Epithelial cell of esophagus (primary cell): Measurements from ENCODE around the gene GPC4.

Experiments used
- DNase-seq: peaks from one replicate; pipeline ENCODE4 v3.0.0; 2010; ENCODE audit warnings: low read depth
- H3K4me3 ChIP-seq: 2 replicates; pipeline ENCODE4 v1.5.1; 2011; ENCODE audit warnings: mild to moderate bottlenecking, low read length, control low read depth
- CTCF ChIP-seq: IDR thresholded peaks from 2 replicates; pipeline ENCODE4 v1.5.1; 2011; ENCODE audit warnings: low read depth, mild to moderate bottlenecking, low read length, control low read depth, inconsistent platforms; ENCODE audit not compliant: insufficient read depth; ENCODE audit errors: missing control alignments

Gene GPC4

GRCh38 chrX:133364196-133364595 lies 51.1 kb downstream of the GPC4 start:
- no peak for DNase-seq
- H3K4me3 ChIP-seq: no peak overlapping the region
- TF ChIP-seq CTCF: no peak

- no peak for TF ChIP-seq CTCF
- H3K4me3 ChIP-seq: no peak overlapping the region
- DNase-seq: no peak
Measured at GRCh38 chrX:133362538-133362937, 52.8 kb downstream of the GPC4 start.

- no peak for DNase-seq
- TF ChIP-seq CTCF: no peak
- no peak overlapping the region for H3K4me3 ChIP-seq
Measured at GRCh38 chrX:133359466-133359865, 55.8 kb downstream of the GPC4 start.

- TF ChIP-seq CTCF: no peak
- H3K4me3 ChIP-seq: no peak overlapping the region
- no peak for DNase-seq
Measured at GRCh38 chrX:133353233-133353632, 62.1 kb downstream of the GPC4 start.

- H3K4me3 ChIP-seq: no peak overlapping the region
- DNase-seq: peak; percentile 36
- TF ChIP-seq CTCF: no peak
Measured at GRCh38 chrX:133350751-133351150, 64.5 kb downstream of the GPC4 start.

GRCh38 chrX:133346026-133346425 lies 69.3 kb downstream of the GPC4 start:
- DNase-seq: no peak
- no peak for TF ChIP-seq CTCF
- H3K4me3 ChIP-seq: no peak overlapping the region

- TF ChIP-seq CTCF: no peak
- no peak for DNase-seq
- H3K4me3 ChIP-seq: no peak overlapping the region
Measured at GRCh38 chrX:133339566-133339965, 75.7 kb downstream of the GPC4 start.
